K562 (cell line): ENCODE results near the gene SPTBN4. TPM values are rescaled to one million over a fixed set of nuclear protein-coding genes. Genes with fewer than 3 reads are reported as not detected.

Experiments
- ATF1 ChIP-seq, 2 experiments: fragments of 450-650 bp in 1 of 2; IDR thresholded peaks; 2 replicates each; pipeline ENCODE4 v1.6.1; 2016; ENCODE audit warnings: missing compliant biosample characterization in 1 of 2, missing genetic modification characterization in 1 of 2
- ATF7 ChIP-seq: fragments of 450-650 bp; IDR thresholded peaks from 2 replicates; pipeline ENCODE4 v1.7.1; 2014; ENCODE audit warnings: mild to moderate bottlenecking, moderate library complexity
- BCOR ChIP-seq: fragments of 450-650 bp; IDR thresholded peaks from 2 replicates; pipeline ENCODE4 v1.6.1; 2016
- BRD4 ChIP-seq: fragments of 200-600 bp; sonication (generic); IDR thresholded peaks from 2 replicates; pipeline ENCODE4 v1.6.1; 2017; ENCODE audit warnings: inconsistent platforms
- CBFB ChIP-seq: sonication (generic); formaldehyde crosslinking; IDR thresholded peaks from 2 replicates; pipeline ENCODE4 v1.4.0; 2020; ENCODE audit warnings: mild to moderate bottlenecking, missing genetic modification reagents
- CC2D1A ChIP-seq: fragments of 450-650 bp; IDR thresholded peaks from 2 replicates; pipeline ENCODE4 v1.6.1; 2017; ENCODE audit warnings: mild to moderate bottlenecking
- DIDO1 ChIP-seq: fragments of 450-650 bp; IDR thresholded peaks from 2 replicates; pipeline ENCODE4 v1.6.1; 2016; ENCODE audit warnings: low read depth, missing biosample characterization, missing genetic modification characterization
- GABPA ChIP-seq: fragments of 200-800 bp; sonication (Bioruptor generic); conservative IDR thresholded peaks from 2 replicates; pipeline ENCODE4 v1.6.1; 2016; ENCODE audit warnings: low read depth, missing genetic modification characterization, missing compliant biosample characterization
- GATAD2B ChIP-seq: fragments of 450-650 bp; IDR thresholded peaks from 2 replicates; pipeline ENCODE4 v1.6.1; 2017; ENCODE audit warnings: mild to moderate bottlenecking, borderline replicate concordance
- MAFK ChIP-seq: IDR thresholded peaks from 2 replicates; pipeline ENCODE4 v1.6.1; 2011; ENCODE audit warnings: low read length, improper control_type of control experiment
- MCM2 ChIP-seq: fragments of 450-650 bp; IDR thresholded peaks from 2 replicates; pipeline ENCODE4 v1.6.1; 2017; ENCODE audit warnings: low read depth, mild to moderate bottlenecking
- MYNN ChIP-seq, 2 experiments: sonication (generic); formaldehyde crosslinking in 1 of 2; IDR thresholded peaks; 2 replicates each; pipeline versions ENCODE4 v1.5.0 to v1.6.1; 2016 to 2020; ENCODE audit warnings: antibody characterized with exemption in 1 of 2, missing genetic modification reagents in 1 of 2
- NBN ChIP-seq: fragments of 450-650 bp; IDR thresholded peaks from 2 replicates; pipeline ENCODE4 v1.6.1; 2016; ENCODE audit warnings: low read depth, mild to moderate bottlenecking
- NEUROD1 ChIP-seq: fragments of 150-350 bp; IDR thresholded peaks from 2 replicates; pipeline ENCODE4 v1.6.1; 2014; ENCODE audit warnings: borderline replicate concordance, low read length, low read depth; ENCODE audit not compliant: partially characterized antibody
- PATZ1 ChIP-seq: fragments of 250-450 bp; sonication (Bioruptor Pico); IDR thresholded peaks from 2 replicates; pipeline ENCODE4 v1.5.0; 2020; ENCODE audit warnings: mild to moderate bottlenecking, borderline replicate concordance
- POLR2AphosphoS5 ChIP-seq: IDR thresholded peaks from 2 replicates; pipeline ENCODE4 v1.6.1; 2011; ENCODE audit warnings: mild to moderate bottlenecking, low read depth, low read length, moderate library complexity; ENCODE audit not compliant: control insufficient read depth, insufficient read depth
- THAP12 ChIP-seq: fragments of 250-450 bp; sonication (Bioruptor Pico); IDR thresholded peaks from 2 replicates; pipeline ENCODE4 v1.9.0; 2021; ENCODE audit warnings: mild to moderate bottlenecking, inconsistent platforms
- ZBTB49 ChIP-seq: sonication (generic); formaldehyde crosslinking; IDR thresholded peaks from 2 replicates; pipeline ENCODE4 v1.8.0; 2022; ENCODE audit warnings: missing genetic modification reagents, mild to moderate bottlenecking, borderline replicate concordance
- ZBTB7A ChIP-seq: IDR thresholded peaks from 2 replicates; pipeline ENCODE4 v1.6.1; 2011; ENCODE audit warnings: low read depth, mild to moderate bottlenecking, low read length, moderate library complexity, borderline replicate concordance; ENCODE audit not compliant: control insufficient read depth
- ZNF408 ChIP-seq: fragments of 250-450 bp; sonication (Bioruptor Pico); IDR thresholded peaks from 2 replicates; pipeline ENCODE4 v1.4.0; 2020; ENCODE audit warnings: low read depth, mild to moderate bottlenecking, moderate library complexity
- ZNF586 ChIP-seq: fragments of 450-650 bp; formaldehyde crosslinking; conservative IDR thresholded peaks from 2 replicates; pipeline ENCODE4 v1.4.0; 2020; ENCODE audit warnings: mild to moderate bottlenecking, moderate library complexity
- ZNF668 ChIP-seq: fragments of 250-450 bp; sonication (Bioruptor Pico); IDR thresholded peaks from 2 replicates; pipeline ENCODE4 v1.8.0; 2022; ENCODE audit warnings: mild to moderate bottlenecking, inconsistent platforms
- ZSCAN29 ChIP-seq: fragments of 450-650 bp; IDR thresholded peaks from 2 replicates; pipeline ENCODE4 v1.6.1; 2017
- polyA plus RNA-seq, 8 experiments: library from polyadenylated mRNA; depleted of rRNA in 4 of 8; stranded (reverse) in 5 of 8; unstranded in 3 of 8; fragments of >200 nt; fragmentation: Nextera tagmentation in 2 of 8; fragmentation: Illumina TruSeq in 1 of 8; extraction: Ambion mirVana in 2 of 8; extraction: Trizol in 1 of 8; gene quantifications; 2 replicates each; pipeline versions ENCODE4 v1.2.1 to v1.2.3, GENCODE V29; 2011 to 2014; ENCODE audit warnings: inconsistent platforms in 1 of 8, missing spikeins in 1 of 8
- total RNA-seq, 7 experiments: library from RNA; depleted of rRNA in 6 of 7; stranded (reverse); fragments of >200 nt in 6 of 7; fragmentation: Illumina TruSeq in 2 of 7; extraction: Trizol in 2 of 7; gene quantifications; 2 replicates each; pipeline versions ENCODE4 v1.2.1 to v1.2.3, GENCODE V29; 2011 to 2021; ENCODE audit warnings: low replicate concordance in 1 of 7

The SPTBN4 gene
- total and polyA plus RNA-seq, 9 of the 15 experiments (the other 6 are each of a cell fraction or from before 2014, with no cell fraction given), result 0.01 to 1.5 (median 0.86) TPM

- TF ChIP-seq PATZ1, result no peak
- TF ChIP-seq MAFK, result no peak
- TF ChIP-seq BRD4, result no peak
- TF ChIP-seq CBFB (CRISPR knock-in tag), result no peak
- peak; percentile 48; the same call in 1 of the 2 replicates for TF ChIP-seq MYNN (IDR thresholded peaks at IDR 0.05)
- TF ChIP-seq MYNN (CRISPR knock-in tag; IDR thresholded peaks at IDR 0.05), result no peak
- no peak for TF ChIP-seq DIDO1 (tag)
- TF ChIP-seq NEUROD1, result peak; percentile 18
- TF ChIP-seq CC2D1A, result peak; percentile 37; the same call in 1 of the 2 replicates
- TF ChIP-seq GATAD2B, result peak; percentile 26; the same call in 1 of the 2 replicates
- no peak for TF ChIP-seq BCOR
- TF ChIP-seq MCM2, result no peak
- TF ChIP-seq ZNF586 (CRISPR knock-in tag), result no peak
- no peak for TF ChIP-seq POLR2AphosphoS5
- no peak for TF ChIP-seq GABPA (tag)
- TF ChIP-seq NBN, result peak; percentile 39; the same call in 1 of the 2 replicates
- TF ChIP-seq THAP12 (CRISPR knock-in tag), result no peak
- no peak for TF ChIP-seq ZNF668 (CRISPR knock-in tag)
- TF ChIP-seq ATF7, result peak; percentile 99
- no peak for TF ChIP-seq ZSCAN29
- TF ChIP-seq ZBTB7A, result peak; percentile 82; the same call in 1 of the 2 replicates
- no peak for TF ChIP-seq ATF1 (CRISPR knock-in tag; IDR thresholded peaks at IDR 0.05)
- peak; percentile 75 for TF ChIP-seq ATF1 (tag; IDR thresholded peaks at IDR 0.05)
- TF ChIP-seq ZNF408 (CRISPR knock-in tag), result no peak
- TF ChIP-seq ZBTB49 (CRISPR knock-in tag), result 0 out of 2 replicates have a peak, but pooled peaks have one; percentile 47
Measured at GRCh38 chr19:40598121-40598917, 131.5 kb downstream of the SPTBN4 start (continued).
